ENCODE results near the gene GJB2. TPM values are rescaled to one million over a fixed set of nuclear protein-coding genes. Genes with fewer than 3 reads are reported as not detected.
"Not testable (repeated sequence)": the region's sequence is repeated elsewhere in the genome, so short reads cannot be mapped to it uniquely, and the experiment has no call there.

The GJB2 gene
- total RNA-seq, 1 experiment from 2014 or later: 4.6 TPM

DNA sequence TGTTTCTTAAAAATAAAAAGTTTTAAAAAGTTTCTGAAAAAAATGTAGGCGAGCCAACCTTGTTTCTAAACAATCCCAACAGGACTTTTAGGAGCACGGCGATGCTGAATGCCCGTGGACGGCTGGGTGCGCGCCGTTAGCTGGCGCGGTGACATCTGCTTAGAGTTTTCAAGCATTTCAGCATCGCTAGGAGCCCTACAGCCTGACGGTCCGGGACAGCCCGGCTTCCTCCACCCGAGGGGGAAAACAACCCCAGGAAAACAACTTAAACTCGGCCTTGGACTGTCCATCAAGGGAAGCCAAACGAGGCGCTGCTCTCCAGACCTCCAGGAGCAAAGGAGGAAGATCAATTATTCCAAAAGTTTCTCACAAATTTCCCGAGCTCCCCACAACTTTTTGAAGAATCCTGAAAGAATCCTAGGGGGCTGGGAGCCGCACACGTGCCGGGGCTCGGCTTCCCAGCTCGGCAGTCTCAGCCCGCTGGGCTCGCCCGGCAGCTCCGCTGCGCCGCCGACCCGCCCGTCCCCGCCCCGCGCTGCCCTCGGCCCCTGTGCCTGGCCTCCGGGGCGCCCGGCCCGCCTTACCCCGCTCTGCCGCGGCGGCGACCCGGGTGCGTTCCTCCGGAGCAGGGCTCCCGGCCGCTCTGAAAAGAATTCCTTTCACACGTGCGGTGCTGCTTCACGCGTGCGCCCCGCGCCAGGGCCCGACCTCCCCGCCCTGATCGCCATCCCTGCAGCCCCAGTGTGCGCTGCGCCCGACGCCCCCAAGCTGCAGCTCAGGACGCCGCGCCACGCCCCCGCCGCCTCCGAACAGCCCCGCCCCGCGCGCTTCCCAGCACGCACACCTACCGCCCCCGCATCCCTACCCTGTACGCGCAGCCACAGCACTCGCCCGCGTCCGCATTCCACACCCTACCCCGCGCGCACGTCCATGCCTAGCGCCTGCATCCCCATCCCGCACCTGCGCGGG lies 32.1 kb downstream of the GJB2 start, which contains the start of gene GJA3:
Gene GJA3, minus strand, starts transcription at position 747 of the 969 bp plus-strand sequence. CDS start 17,764 bp downstream, outside the sequence.
- peak; percentile 65 for DNase-seq
- intact Hi-C loops (cut with micrococcal nuclease; ENCODE audit: unreplicated experiment): loop anchor here (5.0 kb wide), 2 partner anchors 33 to 233 kb away; no protein-coding TSS in a partner anchor
- Mint-ChIP-seq H3K4me3 (ENCODE audit: low read depth, unreplicated experiment) (peak within 1 kb of the TSS; percentile 74), H3K36me3 (ENCODE audit: insufficient read depth, unreplicated experiment) (peaks cover 21% of the 10 kb centered on the region), H3K27ac (ENCODE audit: unreplicated experiment) (no peak within 1 kb of the TSS), H3K4me1 (ENCODE audit: low read depth, unreplicated experiment) (no peaks in the 10 kb centered on the region), H3K27me3 (ENCODE audit: unreplicated experiment) (no peaks in the 10 kb centered on the region), H3K9me3 (ENCODE audit: low read depth, unreplicated experiment) (no peaks in the 10 kb centered on the region)
- CTCF ChIA-PET: interaction anchor here (0.7 to 0.9 kb wide), 2 partner anchors 33 to 104 kb away, joined by 3 to 5 read pairs; no protein-coding TSS in a partner anchor
- no TSS peak for BruUV-seq (replicated peaks)
- TF ChIP-seq, protein P1, sequence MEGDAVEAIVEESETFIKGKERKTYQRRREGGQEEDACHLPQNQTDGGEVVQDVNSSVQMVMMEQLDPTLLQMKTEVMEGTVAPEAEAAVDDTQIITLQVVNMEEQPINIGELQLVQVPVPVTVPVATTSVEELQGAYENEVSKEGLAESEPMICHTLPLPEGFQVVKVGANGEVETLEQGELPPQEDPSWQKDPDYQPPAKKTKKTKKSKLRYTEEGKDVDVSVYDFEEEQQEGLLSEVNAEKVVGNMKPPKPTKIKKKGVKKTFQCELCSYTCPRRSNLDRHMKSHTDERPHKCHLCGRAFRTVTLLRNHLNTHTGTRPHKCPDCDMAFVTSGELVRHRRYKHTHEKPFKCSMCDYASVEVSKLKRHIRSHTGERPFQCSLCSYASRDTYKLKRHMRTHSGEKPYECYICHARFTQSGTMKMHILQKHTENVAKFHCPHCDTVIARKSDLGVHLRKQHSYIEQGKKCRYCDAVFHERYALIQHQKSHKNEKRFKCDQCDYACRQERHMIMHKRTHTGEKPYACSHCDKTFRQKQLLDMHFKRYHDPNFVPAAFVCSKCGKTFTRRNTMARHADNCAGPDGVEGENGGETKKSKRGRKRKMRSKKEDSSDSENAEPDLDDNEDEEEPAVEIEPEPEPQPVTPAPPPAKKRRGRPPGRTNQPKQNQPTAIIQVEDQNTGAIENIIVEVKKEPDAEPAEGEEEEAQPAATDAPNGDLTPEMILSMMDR (IDR thresholded peaks at IDR 0.05; ENCODE audit: unreplicated experiment): no peak

DNA sequence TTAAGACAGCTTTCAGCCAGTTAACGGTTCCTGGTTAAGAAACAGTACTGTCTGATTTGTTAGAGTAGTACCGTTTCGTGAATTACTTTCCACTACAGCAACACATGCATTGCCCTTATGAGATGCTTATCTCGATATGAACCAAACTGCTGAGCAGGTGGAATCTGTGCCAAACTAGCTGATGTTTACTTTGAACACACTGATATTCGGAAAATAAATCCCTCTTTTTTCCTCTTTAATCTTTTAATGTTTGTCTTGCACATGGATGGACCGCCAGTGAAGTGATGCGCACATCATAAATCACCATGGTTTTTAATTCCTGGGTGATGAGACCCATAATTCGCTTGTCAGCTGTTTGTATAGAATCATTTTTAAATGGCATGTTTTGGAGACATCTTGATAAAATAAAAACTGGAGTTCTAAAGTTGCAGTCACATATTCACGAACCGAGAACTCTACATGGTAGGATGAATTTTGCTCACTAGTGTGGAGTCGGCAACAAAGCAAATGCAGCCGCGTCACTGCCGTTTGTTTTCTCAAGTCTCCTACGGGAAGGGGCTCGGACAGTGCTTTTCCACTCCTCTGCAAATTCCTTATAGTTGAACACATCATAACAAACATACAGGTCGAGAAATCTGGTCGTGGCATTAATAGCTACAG lies 33.0 kb downstream of the GJB2 start:
- intact Hi-C loops (cut with micrococcal nuclease; ENCODE audit: unreplicated experiment): loop anchor here (5.0 kb wide), 2 partner anchors 32 to 232 kb away; no protein-coding TSS in a partner anchor
- CTCF ChIA-PET: interaction anchor here (0.7 to 0.9 kb wide), 2 partner anchors 32 to 103 kb away, joined by 3 to 5 read pairs; no protein-coding TSS in a partner anchor
- no peak for DNase-seq
- no peaks in the 10 kb centered on the region for H3K27me3 Mint-ChIP-seq (ENCODE audit: unreplicated experiment)
- TSS peak; percentile 35 for BruUV-seq (replicated peaks)
- peak overlapping the region; percentile 74 for H3K4me3 Mint-ChIP-seq (ENCODE audit: low read depth, unreplicated experiment)
- TF ChIP-seq, protein P1 (IDR thresholded peaks at IDR 0.05; ENCODE audit: unreplicated experiment): no peak
- H3K4me1 Mint-ChIP-seq (ENCODE audit: low read depth, unreplicated experiment): no peaks in the 10 kb centered on the region
- peaks cover 21% of the 10 kb centered on the region for H3K36me3 Mint-ChIP-seq (ENCODE audit: insufficient read depth, unreplicated experiment)
- H3K27ac Mint-ChIP-seq (ENCODE audit: unreplicated experiment): no peak overlapping the region
- H3K9me3 Mint-ChIP-seq (ENCODE audit: low read depth, unreplicated experiment): no peaks in the 10 kb centered on the region

DNA sequence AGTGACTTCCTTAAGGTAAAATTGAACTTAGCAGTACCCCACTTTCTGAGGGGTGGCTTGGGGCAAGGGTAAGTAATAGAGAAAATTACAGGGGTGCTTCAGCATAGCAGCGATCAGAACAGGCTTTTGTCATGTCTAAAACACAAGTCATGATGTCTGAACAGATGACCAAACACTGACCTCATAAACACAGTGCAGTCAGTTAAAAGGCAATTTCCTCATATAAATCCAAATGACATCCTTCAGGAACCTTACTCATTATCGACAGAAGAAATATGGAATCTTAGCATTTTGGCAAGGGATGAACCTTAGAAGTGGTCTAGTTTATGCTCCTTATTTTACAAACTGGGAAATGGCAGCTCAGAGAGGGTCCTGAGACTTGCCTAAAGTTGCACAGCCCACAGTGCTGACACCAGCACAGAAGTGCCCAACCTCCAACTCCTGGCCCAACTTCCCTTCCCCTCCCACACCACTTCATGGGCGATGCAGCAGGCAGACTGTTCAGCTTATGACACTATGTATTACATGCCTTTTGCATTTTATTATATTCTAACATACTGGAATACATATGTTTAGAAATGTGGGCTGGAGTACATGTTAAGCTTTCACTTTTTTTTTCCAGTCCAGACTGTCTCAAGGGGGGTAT lies 35.5 kb downstream of the GJB2 start:
- TF ChIP-seq, protein P1 (IDR thresholded peaks at IDR 0.05; ENCODE audit: unreplicated experiment): no peak
- Mint-ChIP-seq H3K9me3 (ENCODE audit: low read depth, unreplicated experiment) (no peaks in the 10 kb centered on the region), H3K4me1 (ENCODE audit: low read depth, unreplicated experiment) (no peaks in the 10 kb centered on the region), H3K27ac (ENCODE audit: unreplicated experiment) (no peak overlapping the region), H3K27me3 (ENCODE audit: unreplicated experiment) (no peaks in the 10 kb centered on the region), H3K36me3 (ENCODE audit: insufficient read depth, unreplicated experiment) (peaks cover 21% of the 10 kb centered on the region), H3K4me3 (ENCODE audit: low read depth, unreplicated experiment) (no peak overlapping the region)
- CTCF ChIA-PET: no interaction called here
- no peak for DNase-seq
- intact Hi-C loops (cut with micrococcal nuclease; ENCODE audit: unreplicated experiment): no loop called here
- no TSS peak for BruUV-seq (replicated peaks)

DNA sequence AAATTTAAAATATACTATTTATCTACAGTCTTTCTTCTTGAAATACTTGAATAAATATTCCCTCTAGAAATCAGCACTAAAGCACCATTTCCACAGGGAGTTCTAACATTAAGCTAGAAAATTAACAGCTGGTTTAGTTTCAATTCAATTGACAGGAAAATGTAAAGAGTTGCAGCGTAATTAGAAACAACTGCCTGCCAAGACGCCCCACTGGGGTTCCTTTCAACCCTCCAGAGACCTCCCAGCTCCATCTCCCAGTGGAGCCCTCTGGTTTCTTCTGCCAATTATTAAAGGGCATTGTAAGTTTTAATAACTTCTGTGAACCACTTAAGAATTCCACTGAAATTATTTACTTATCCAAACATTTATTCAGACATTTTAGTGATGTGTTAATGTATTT lies 36.0 kb downstream of the GJB2 start:
- no TSS peak for BruUV-seq (replicated peaks)
- H3K4me1 Mint-ChIP-seq (ENCODE audit: low read depth, unreplicated experiment): no peaks in the 10 kb centered on the region
- H3K27me3 Mint-ChIP-seq (ENCODE audit: unreplicated experiment): no peaks in the 10 kb centered on the region
- H3K36me3 Mint-ChIP-seq (ENCODE audit: insufficient read depth, unreplicated experiment): peaks cover 20% of the 10 kb centered on the region
- TF ChIP-seq, protein P1 (IDR thresholded peaks at IDR 0.05; ENCODE audit: unreplicated experiment): no peak
- H3K27ac Mint-ChIP-seq (ENCODE audit: unreplicated experiment): no peak overlapping the region
- no peaks in the 10 kb centered on the region for H3K9me3 Mint-ChIP-seq (ENCODE audit: low read depth, unreplicated experiment)
- DNase-seq: no peak
- CTCF ChIA-PET: no interaction called here
- intact Hi-C loops (cut with micrococcal nuclease; ENCODE audit: unreplicated experiment): no loop called here
- no peak overlapping the region for H3K4me3 Mint-ChIP-seq (ENCODE audit: low read depth, unreplicated experiment)

DNA sequence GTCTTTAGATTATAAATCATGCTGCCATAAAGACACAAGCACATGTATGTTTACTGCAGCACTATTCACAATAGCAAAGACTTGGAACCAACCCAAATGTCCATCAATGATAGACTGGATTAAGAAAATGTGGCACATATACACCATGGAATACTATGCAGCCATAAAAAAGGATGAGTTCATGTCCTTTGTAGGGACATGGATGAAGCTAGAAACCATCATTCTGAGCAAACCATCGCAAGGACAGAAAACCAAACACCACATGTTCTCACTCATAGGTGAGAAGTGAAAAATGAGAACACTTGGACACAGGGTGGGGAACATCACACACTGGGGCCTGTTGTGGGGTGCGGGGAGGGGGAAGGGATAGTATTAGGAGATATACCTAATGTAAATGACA lies 39.4 kb downstream of the GJB2 start:
- H3K9me3 Mint-ChIP-seq (ENCODE audit: low read depth, unreplicated experiment); DNase-seq; intact Hi-C loops (cut with micrococcal nuclease; ENCODE audit: unreplicated experiment); H3K27ac Mint-ChIP-seq (ENCODE audit: unreplicated experiment); CTCF ChIA-PET; H3K4me1 Mint-ChIP-seq (ENCODE audit: low read depth, unreplicated experiment); H3K27me3 Mint-ChIP-seq (ENCODE audit: unreplicated experiment); BruUV-seq (replicated peaks); H3K36me3 Mint-ChIP-seq (ENCODE audit: insufficient read depth, unreplicated experiment); H3K4me3 Mint-ChIP-seq (ENCODE audit: low read depth, unreplicated experiment): not testable (repeated sequence)

Data from Calu3 (cell line).